H9 (cell line): ENCODE data around the gene RTN4R. TPM values are rescaled to one million over a fixed set of nuclear protein-coding genes. Genes with fewer than 3 reads are reported as not detected.
A peak's percentile ranks its signal among the peaks of the same experiment; 100 is the strongest.
"Not testable (repeated sequence)": the region's sequence is repeated elsewhere in the genome, so short reads cannot be mapped to it uniquely, and the experiment has no call there.

Experiments used
- DNase-seq: peaks from one replicate; pipeline ENCODE4 v3.0.0-alpha.2; 2017
- H2AFZ ChIP-seq: one replicate; pipeline ENCODE4 v1.6.1; 2013; ENCODE audit warnings: mild to moderate bottlenecking, low read length, control low read depth, moderate library complexity
- H2AK5ac ChIP-seq: 2 replicates; pipeline ENCODE4 v1.6.1; 2013; ENCODE audit warnings: low read length, control low read depth, mixed read lengths; ENCODE audit not compliant: insufficient read length
- H2BK120ac ChIP-seq: one replicate; pipeline ENCODE4 v1.6.1; 2013; ENCODE audit warnings: low read depth, mild to moderate bottlenecking, low read length, control low read depth, inconsistent platforms; ENCODE audit not compliant: poor library complexity, severe bottlenecking
- H2BK12ac ChIP-seq: 2 replicates; pipeline ENCODE4 v1.6.1; 2013; ENCODE audit warnings: low read length, control low read depth, mixed read lengths, low read depth; ENCODE audit not compliant: insufficient read length
- H2BK15ac ChIP-seq: 2 replicates; pipeline ENCODE4 v1.6.1; 2013; ENCODE audit warnings: low read depth, low read length, control low read depth
- H2BK20ac ChIP-seq: one replicate; pipeline ENCODE4 v1.6.1; 2013; ENCODE audit warnings: low read depth, mild to moderate bottlenecking, low read length, control low read depth, inconsistent platforms; ENCODE audit not compliant: poor library complexity, severe bottlenecking
- H2BK5ac ChIP-seq: 2 replicates; pipeline ENCODE4 v1.6.1; 2013; ENCODE audit warnings: low read length, control low read depth, mixed read lengths; ENCODE audit not compliant: insufficient read length
- H3K14ac ChIP-seq: 2 replicates; pipeline ENCODE4 v1.6.1; 2013; ENCODE audit warnings: low read length, control low read depth; ENCODE audit not compliant: insufficient read depth
- H3K18ac ChIP-seq: 2 replicates; pipeline ENCODE4 v1.6.1; 2013; ENCODE audit warnings: low read depth, mild to moderate bottlenecking, mixed read lengths, low read length, control low read depth; ENCODE audit not compliant: insufficient read length
- H3K23ac ChIP-seq: 2 replicates; pipeline ENCODE4 v1.6.1; 2013; ENCODE audit warnings: low read length, control low read depth, mixed read lengths, low read depth; ENCODE audit not compliant: insufficient read length
- H3K23me2 ChIP-seq: 2 replicates; pipeline ENCODE4 v1.6.1; 2013; ENCODE audit warnings: low read depth, mild to moderate bottlenecking, mixed read lengths, low read length, control low read depth; ENCODE audit not compliant: insufficient read length, poor library complexity, severe bottlenecking
- H3K27ac ChIP-seq: 2 replicates; pipeline ENCODE4 v1.5.1; 2013; ENCODE audit warnings: low read length, control low read depth, mixed read lengths, low read depth; ENCODE audit not compliant: insufficient read length
- H3K27me3 ChIP-seq: 2 replicates; pipeline ENCODE4 v1.6.1; 2013; ENCODE audit warnings: low read length, control low read depth, inconsistent platforms; ENCODE audit not compliant: insufficient read depth
- H3K4ac ChIP-seq: 2 replicates; pipeline ENCODE4 v1.6.1; 2013; ENCODE audit warnings: low read depth, mild to moderate bottlenecking, control low read depth, inconsistent platforms, low read length, moderate library complexity
- H3K4me1 ChIP-seq: 2 replicates; pipeline ENCODE4 v1.6.1; 2013; ENCODE audit warnings: low read length, control low read depth, inconsistent platforms; ENCODE audit not compliant: insufficient read depth
- H3K4me2 ChIP-seq: 2 replicates; pipeline ENCODE4 v1.6.1; 2013; ENCODE audit warnings: low read length, control low read depth, mixed read lengths; ENCODE audit not compliant: insufficient read length, insufficient read depth
- H3K56ac ChIP-seq: 2 replicates; pipeline ENCODE4 v1.6.1; 2013; ENCODE audit warnings: low read depth, mild to moderate bottlenecking, mixed read lengths, low read length, control low read depth; ENCODE audit not compliant: insufficient read length
- H3K79me1 ChIP-seq: 2 replicates; pipeline ENCODE4 v1.6.1; 2013; ENCODE audit warnings: low read depth, mild to moderate bottlenecking, moderate library complexity, low read length, control low read depth, inconsistent platforms; ENCODE audit not compliant: insufficient read depth, poor library complexity, severe bottlenecking
- H3K79me2 ChIP-seq: 2 replicates; pipeline ENCODE4 v1.6.1; 2013; ENCODE audit warnings: low read length, control low read depth, inconsistent platforms; ENCODE audit not compliant: insufficient read depth
- H3K9ac ChIP-seq: 2 replicates; pipeline ENCODE4 v1.6.1; 2013; ENCODE audit warnings: low read length, control low read depth, mixed read lengths; ENCODE audit not compliant: insufficient read length; ENCODE audit errors: extremely low read depth
- H3K9me3 ChIP-seq: one replicate; pipeline ENCODE4 v1.6.1; 2013; ENCODE audit warnings: low read depth, low read length, inconsistent platforms; ENCODE audit not compliant: control insufficient read depth
- H3T11ph ChIP-seq: one replicate; pipeline ENCODE4 v1.6.1; 2013; ENCODE audit warnings: mild to moderate bottlenecking, low read length, control low read depth, inconsistent platforms
- H4K20me1 ChIP-seq: one replicate; pipeline ENCODE4 v1.6.1; 2013; ENCODE audit not compliant: control insufficient read depth, insufficient read length, insufficient read depth
- H4K5ac ChIP-seq: 2 replicates; pipeline ENCODE4 v1.6.1; 2013; ENCODE audit warnings: low read depth, mild to moderate bottlenecking, mixed read lengths, low read length, control low read depth; ENCODE audit not compliant: insufficient read length
- H4K8ac ChIP-seq: replicated peaks from 2 replicates; pipeline ENCODE4 v1.6.1; 2013; ENCODE audit warnings: low read length, control low read depth, mixed read lengths, low read depth; ENCODE audit not compliant: insufficient read length
- H4K91ac ChIP-seq: 2 replicates; pipeline ENCODE4 v1.6.1; 2013; ENCODE audit warnings: low read depth, mild to moderate bottlenecking, moderate library complexity, mixed read lengths, low read length, control low read depth; ENCODE audit not compliant: insufficient read length
- H3K27ac Mint-ChIP-seq, 3 experiments: 2 replicates in 2 of 3; 3 replicates in 1 of 3; pipeline ENCODE4 v1.8.0; 2020 to 2021; ENCODE audit warnings: mixed read lengths in 3 of 3, mild to moderate bottlenecking in 1 of 3, moderate library complexity in 1 of 3
- H3K27me3 Mint-ChIP-seq: 2 replicates; pipeline ENCODE4 v1.8.0; 2021; ENCODE audit warnings: low read depth, mild to moderate bottlenecking, moderate library complexity, mixed read lengths
- H3K36me3 Mint-ChIP-seq, 3 experiments: 2 replicates in 2 of 3; 3 replicates in 1 of 3; pipeline ENCODE4 v1.8.0; 2020 to 2021; ENCODE audit warnings: low read depth in 3 of 3, mixed read lengths in 3 of 3; ENCODE audit not compliant: insufficient read depth in 1 of 3
- H3K4me1 Mint-ChIP-seq, 2 experiments: 2 replicates each; pipeline ENCODE4 v1.8.0; 2020; ENCODE audit warnings: mixed read lengths in 2 of 2
- H3K4me3 Mint-ChIP-seq, 2 experiments: 2 replicates in 1 of 2; 3 replicates in 1 of 2; pipeline ENCODE4 v1.8.0; 2020 to 2021; ENCODE audit warnings: mild to moderate bottlenecking in 2 of 2, mixed read lengths in 2 of 2, moderate library complexity in 1 of 2
- H3K9me3 Mint-ChIP-seq, 2 experiments: 2 replicates in 1 of 2; 3 replicates in 1 of 2; pipeline ENCODE4 v1.8.0; 2020; ENCODE audit warnings: mild to moderate bottlenecking in 2 of 2, mixed read lengths in 2 of 2, moderate library complexity in 1 of 2
- WGBS: extraction: QIAGEN DNeasy Blood & Tissue Kit; methylation state at CpG from one replicate; pipeline ENCODE4 v1.1.7; 2013; ENCODE audit warnings: missing lambda C conversion rate, low lambda C conversion rate, mixed read lengths; ENCODE audit not compliant: insufficient read length; ENCODE audit errors: extremely low coverage; 5-methylcytosine and 5-hydroxymethylcytosine counted together
- total RNA-seq: library from RNA; stranded (reverse); gene quantifications from 2 replicates; pipeline ENCODE4 v1.2.1, GENCODE V29; 2021

RTN4R gene
- total RNA-seq, 1 experiment from 2014 or later: 19.0 TPM

GRCh38 chr22:20314206-20314605, 46.1 kb upstream of the RTN4R start:
- H2BK20ac ChIP-seq, H3K79me1 ChIP-seq, H2BK5ac ChIP-seq, H3K4me1 ChIP-seq, H3K56ac ChIP-seq, H4K8ac ChIP-seq, H2BK120ac ChIP-seq, H4K5ac ChIP-seq, H3K4ac ChIP-seq, H3K9me3 ChIP-seq, H4K20me1 ChIP-seq, H3K79me2 ChIP-seq, H2BK15ac ChIP-seq, H3K4me3 Mint-ChIP-seq, H2AK5ac ChIP-seq, H4K91ac ChIP-seq, H3K18ac ChIP-seq, H3K36me3 Mint-ChIP-seq, H3K23me2 ChIP-seq, H3K14ac ChIP-seq, H3K27me3 ChIP-seq, H3K27me3 Mint-ChIP-seq, H3K9ac ChIP-seq, H3K23ac ChIP-seq, H3K9me3 Mint-ChIP-seq, H3T11ph ChIP-seq, H2AFZ ChIP-seq, H3K27ac ChIP-seq, H3K27ac Mint-ChIP-seq, H3K4me2 ChIP-seq, H2BK12ac ChIP-seq: not testable (repeated sequence)
- peaks cover 13 to 14% of the 10 kb centered on the region in 2 experiments for H3K4me1 Mint-ChIP-seq
- WGBS: no CpG with 5 or more reads among the region's 5 CpGs
- peak; percentile 13 for DNase-seq
